Measurements from ENCODE around the gene PDC.

GRCh38 chr1:186456729-186457255, 4.1 kb downstream of the PDC start:
- no peak for TF ChIP-seq CTCF (IDR thresholded peaks at IDR 0.05; ENCODE audit: poor library complexity)
- no peak for TF ChIP-seq EZH2 (IDR thresholded peaks at IDR 0.05; ENCODE audit: borderline replicate concordance)
